BLaER1 treated with 17β-estradiol and CSF1 and Interleukin-3, amounts not matched to agents 10 nM and 100 nM (cell line): ENCODE measurements around the gene PIWIL4.

Source experiments
- H3K27ac ChIP-seq, 11 experiments: shearing (Covaris generic); formaldehyde crosslinking; 2 replicates each; pipeline ENCODE4 v1.8.1; 2022
- H3K27me3 ChIP-seq, 11 experiments: shearing (Covaris generic); formaldehyde crosslinking; 2 replicates each; pipeline ENCODE4 v1.8.1; 2022
- H3K36me3 ChIP-seq, 11 experiments: shearing (Covaris generic); formaldehyde crosslinking; 2 replicates each; pipeline ENCODE4 v1.8.1; 2022
- H3K4me1 ChIP-seq, 10 experiments: shearing (Covaris generic); formaldehyde crosslinking; 2 replicates each; pipeline ENCODE4 v1.8.1; 2022
- H3K4me2 ChIP-seq, 11 experiments: shearing (Covaris generic); formaldehyde crosslinking; 2 replicates each; pipeline ENCODE4 v1.8.1; 2022
- H3K4me3 ChIP-seq, 10 experiments: shearing (Covaris generic); formaldehyde crosslinking; 2 replicates each; pipeline ENCODE4 v1.8.1; 2022
- H3K9ac ChIP-seq, 11 experiments: shearing (Covaris generic); formaldehyde crosslinking; 2 replicates each; pipeline ENCODE4 v1.8.1; 2022
- H3K9me3 ChIP-seq, 11 experiments: shearing (Covaris generic); formaldehyde crosslinking; replicated peaks in 1 of 11; 2 replicates each; pipeline ENCODE4 v1.8.1; 2022
- H4K20me1 ChIP-seq, 11 experiments: shearing (Covaris generic); formaldehyde crosslinking; 2 replicates each; pipeline ENCODE4 v1.8.1; 2022
- Cebpa-rat ChIP-seq, 11 experiments: shearing (Covaris generic); IDR thresholded peaks; 2 replicates each; pipeline ENCODE4 v1.8.1; 2022

The PIWIL4 gene

DNA sequence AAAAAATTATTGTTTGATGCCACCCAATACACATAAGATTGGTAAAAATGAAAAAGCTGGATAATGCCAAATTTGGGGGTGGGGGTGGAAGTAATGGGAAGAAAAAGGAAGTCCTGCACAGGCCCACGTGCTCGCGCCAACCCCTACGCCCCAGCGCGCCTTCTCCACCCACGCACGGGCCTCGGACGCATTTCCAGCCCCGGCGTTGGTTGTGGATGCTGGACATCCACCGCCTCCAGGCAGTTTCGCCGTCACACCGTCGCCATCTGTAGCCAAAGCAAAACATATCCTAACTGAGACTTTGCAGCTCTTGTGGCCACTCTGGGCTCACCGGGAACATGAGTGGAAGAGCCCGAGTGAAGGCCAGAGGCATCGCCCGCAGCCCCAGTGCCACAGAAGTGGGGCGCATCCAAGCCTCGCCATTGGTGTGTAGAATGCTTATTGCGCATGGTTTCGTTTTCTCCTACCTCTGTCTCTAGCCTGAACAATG lies at the start of gene PIWIL4:
Gene PIWIL4, plus strand, starts transcription at position 188 of the 490 bp plus-strand sequence. Its CDS starts 151 bp downstream, at position 339.
- Histone ChIP-seq H3K9me3 (peaks cover 0 to 19% (median 4%) of the 10 kb centered on the region in 11 experiments; a peak in 9 of 22 replicates), H3K4me1 (peaks cover 0 to 15% (median 6%) of the 10 kb centered on the region in 10 experiments; a peak in 10 of 20 replicates), H3K27me3 (no peaks in the 10 kb centered on the region), H4K20me1 (no peaks in the 10 kb centered on the region), H3K9ac (no peak within 1 kb of the TSS), H3K4me3 (no peak within 1 kb of the TSS), H3K4me2 (no peak within 1 kb of the TSS), H3K36me3 (no peaks in the 10 kb centered on the region), H3K27ac (no peak within 1 kb of the TSS)
- no peak for TF ChIP-seq Cebpa-rat (IDR thresholded peaks at IDR 0.05)

DNA sequence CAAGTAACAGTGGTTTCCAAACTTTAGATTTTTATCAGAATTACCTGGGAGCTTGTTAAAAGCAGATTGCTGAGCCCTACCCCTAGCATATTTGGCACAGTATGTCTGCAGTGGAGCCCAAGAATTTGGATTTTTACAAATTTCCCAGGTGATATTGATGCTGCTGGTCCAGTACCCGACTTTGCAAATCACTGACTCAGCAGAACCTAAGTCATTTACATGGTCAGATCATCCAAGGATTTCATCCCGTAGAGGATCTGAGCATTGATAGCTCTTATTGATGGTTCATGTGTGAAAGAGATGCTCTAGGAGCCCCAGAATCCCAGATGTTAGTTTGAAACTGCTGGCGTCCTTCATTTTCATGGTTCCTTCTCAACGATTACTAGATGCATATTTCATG lies 48.9 kb upstream of the PIWIL4 start:
- TF ChIP-seq Cebpa-rat (IDR thresholded peaks at IDR 0.05): no peak
- no peaks in the 10 kb centered on the region for H4K20me1 ChIP-seq
- no peak overlapping the region for H3K4me3 ChIP-seq
- H3K4me2 ChIP-seq: no peak overlapping the region
- no peaks in the 10 kb centered on the region for H3K9me3 ChIP-seq
- no peaks in the 10 kb centered on the region for H3K36me3 ChIP-seq
- H3K27me3 ChIP-seq: peaks cover 0 to 5% (median 2%) of the 10 kb centered on the region in 11 experiments; a peak in 6 of 22 replicates
- H3K27ac ChIP-seq: no peak overlapping the region
- H3K4me1 ChIP-seq: peaks cover 0 to 7% (median 2%) of the 10 kb centered on the region in 10 experiments; a peak in 12 of 20 replicates
- H3K9ac ChIP-seq: no peak overlapping the region

DNA sequence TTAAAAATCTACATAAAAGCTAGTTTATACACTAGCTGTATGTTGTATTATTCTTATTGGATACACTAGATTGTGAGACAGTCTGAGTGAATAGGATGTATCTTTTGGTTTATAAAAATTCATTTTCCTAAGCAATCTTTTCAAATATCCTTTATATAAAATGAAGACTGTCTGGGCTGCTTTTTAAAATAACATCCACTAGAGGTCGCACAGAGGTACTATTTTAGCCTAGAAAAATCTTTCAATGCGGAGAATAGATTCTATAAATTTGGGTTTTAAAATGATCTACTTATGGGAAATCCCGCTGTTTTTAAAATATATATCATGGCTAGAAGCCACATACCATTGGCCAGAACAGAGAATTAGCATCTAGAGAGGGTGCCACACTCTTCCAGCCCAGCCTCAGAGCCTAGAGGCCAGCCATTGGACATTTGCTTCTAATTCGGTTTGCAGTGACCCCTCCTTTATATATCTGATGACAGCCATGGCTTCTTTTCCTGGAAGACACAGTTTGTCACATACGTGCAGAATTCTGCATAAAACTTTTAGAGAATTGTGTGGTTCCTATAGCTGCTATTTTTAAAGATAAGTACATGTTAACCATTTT lies 47.6 kb upstream of the PIWIL4 start:
- TF ChIP-seq Cebpa-rat (IDR thresholded peaks at IDR 0.05): no peak
- Histone ChIP-seq H3K27ac (no peak overlapping the region), H3K4me3 (no peak overlapping the region), H3K9me3 (no peaks in the 10 kb centered on the region), H3K36me3 (no peaks in the 10 kb centered on the region), H3K27me3 (no peaks in the 10 kb centered on the region), H3K4me2 (peak overlapping the region in 3 of 11 experiments; percentile 23 to 51 (median 36); a peak in 4 of 22 replicates), H3K4me1 (peaks cover 0 to 7% (median 0%) of the 10 kb centered on the region in 10 experiments; a peak in 4 of 20 replicates), H4K20me1 (no peaks in the 10 kb centered on the region), H3K9ac (no peak overlapping the region)

DNA sequence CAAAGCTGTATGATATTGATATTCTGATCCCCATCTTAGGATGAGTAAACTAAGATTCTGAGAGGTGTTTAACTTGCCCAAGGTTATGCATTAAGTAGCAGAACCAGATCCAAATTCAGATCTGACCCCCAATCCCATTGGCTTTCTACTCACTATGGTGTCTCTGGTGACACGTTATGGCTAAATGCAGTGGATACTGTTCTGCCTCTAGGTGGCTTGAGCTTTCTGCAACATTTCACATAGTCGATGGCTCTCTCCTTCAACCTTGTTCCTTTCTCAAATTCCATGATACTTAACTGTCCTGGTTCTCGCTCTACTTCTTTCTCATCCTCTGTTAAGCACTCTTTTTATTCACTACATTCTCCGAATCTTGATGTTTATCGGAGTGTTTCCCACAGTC lies 45.5 kb upstream of the PIWIL4 start:
- H3K27me3 ChIP-seq: no peaks in the 10 kb centered on the region
- no peak overlapping the region for H3K9ac ChIP-seq
- peaks cover 0 to 18% (median 5%) of the 10 kb centered on the region in 10 experiments; a peak in 9 of 20 replicates for H3K4me1 ChIP-seq
- H3K9me3 ChIP-seq: no peaks in the 10 kb centered on the region
- H4K20me1 ChIP-seq: no peaks in the 10 kb centered on the region
- no peaks in the 10 kb centered on the region for H3K36me3 ChIP-seq
- no peak overlapping the region for H3K4me2 ChIP-seq
- TF ChIP-seq Cebpa-rat (IDR thresholded peaks at IDR 0.05): no peak
- no peak overlapping the region for H3K4me3 ChIP-seq
- no peak overlapping the region for H3K27ac ChIP-seq

DNA sequence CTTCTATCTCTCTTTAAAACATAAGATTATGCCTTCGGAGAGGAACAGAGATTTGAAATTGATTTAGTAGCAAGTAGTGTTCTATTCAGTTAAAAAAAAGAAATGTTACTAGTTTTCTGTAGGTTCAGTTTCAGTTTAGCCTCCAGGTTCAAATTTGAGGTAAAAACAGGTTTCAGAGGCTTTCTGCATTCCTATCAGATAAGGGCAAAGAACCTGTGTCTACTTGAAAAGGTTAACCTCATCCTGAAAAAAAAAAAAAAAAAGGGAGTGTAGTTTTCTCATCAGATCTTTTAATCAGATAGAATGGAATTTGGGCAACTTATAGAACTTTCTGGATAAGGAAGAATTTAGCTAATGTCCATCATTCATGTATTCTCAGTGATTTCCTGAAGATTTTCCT lies 42.8 kb upstream of the PIWIL4 start:
- Histone ChIP-seq H3K36me3 (no peaks in the 10 kb centered on the region), H3K9ac (no peak overlapping the region), H4K20me1 (no peaks in the 10 kb centered on the region), H3K4me3 (no peak overlapping the region), H3K9me3 (no peaks in the 10 kb centered on the region), H3K4me2 (no peak overlapping the region), H3K27me3 (no peaks in the 10 kb centered on the region), H3K4me1 (peaks cover 0 to 23% (median 5%) of the 10 kb centered on the region in 10 experiments; a peak in 9 of 20 replicates), H3K27ac (no peak overlapping the region)
- TF ChIP-seq Cebpa-rat (IDR thresholded peaks at IDR 0.05): no peak

DNA sequence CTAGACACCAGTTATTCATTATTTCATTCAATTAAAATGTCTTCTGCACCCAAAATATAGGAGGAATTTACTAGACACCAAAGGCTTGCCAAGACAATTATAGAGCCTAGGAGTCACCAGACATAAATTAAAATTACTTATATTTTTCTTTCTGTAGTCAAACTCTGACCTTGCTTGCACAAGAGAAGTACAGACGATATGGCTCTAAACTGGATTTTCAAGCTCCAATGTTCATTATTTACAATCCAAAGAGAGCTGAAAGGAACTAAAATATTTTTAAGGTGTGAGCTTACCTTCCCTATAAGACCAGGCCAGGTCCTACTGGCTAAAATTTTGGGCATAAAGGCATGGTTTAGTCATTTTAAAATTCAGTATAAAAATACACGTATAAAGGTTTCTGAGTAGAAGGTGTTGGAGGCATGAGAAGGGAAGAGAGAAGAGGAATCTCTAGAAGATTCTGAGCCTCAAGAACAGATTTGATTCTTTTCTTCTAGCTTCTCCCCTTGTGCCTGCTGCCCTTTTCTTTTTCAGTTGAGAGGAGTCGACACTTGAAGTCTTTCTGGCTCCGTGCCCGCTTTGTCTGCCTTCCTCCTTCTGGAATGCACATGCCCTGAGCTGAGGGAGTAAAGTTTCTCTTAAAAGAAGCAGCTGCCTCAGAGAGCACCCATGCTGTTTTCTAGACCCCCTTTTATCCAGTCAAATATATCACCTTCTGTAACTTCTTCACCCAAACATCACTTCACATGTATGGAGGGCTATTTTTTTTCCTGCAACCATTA lies 41.4 kb upstream of the PIWIL4 start:
- Histone ChIP-seq H4K20me1 (no peaks in the 10 kb centered on the region), H3K27me3 (no peaks in the 10 kb centered on the region), H3K27ac (no peak overlapping the region), H3K4me3 (no peak overlapping the region), H3K9me3 (no peaks in the 10 kb centered on the region), H3K36me3 (no peaks in the 10 kb centered on the region), H3K4me1 (peaks cover 0 to 17% (median 5%) of the 10 kb centered on the region in 10 experiments; a peak in 9 of 20 replicates), H3K4me2 (peak overlapping the region in 4 of 11 experiments; percentile 42 to 48 (median 45); a peak in 5 of 22 replicates), H3K9ac (no peak overlapping the region)
- TF ChIP-seq Cebpa-rat (IDR thresholded peaks at IDR 0.05): no peak

DNA sequence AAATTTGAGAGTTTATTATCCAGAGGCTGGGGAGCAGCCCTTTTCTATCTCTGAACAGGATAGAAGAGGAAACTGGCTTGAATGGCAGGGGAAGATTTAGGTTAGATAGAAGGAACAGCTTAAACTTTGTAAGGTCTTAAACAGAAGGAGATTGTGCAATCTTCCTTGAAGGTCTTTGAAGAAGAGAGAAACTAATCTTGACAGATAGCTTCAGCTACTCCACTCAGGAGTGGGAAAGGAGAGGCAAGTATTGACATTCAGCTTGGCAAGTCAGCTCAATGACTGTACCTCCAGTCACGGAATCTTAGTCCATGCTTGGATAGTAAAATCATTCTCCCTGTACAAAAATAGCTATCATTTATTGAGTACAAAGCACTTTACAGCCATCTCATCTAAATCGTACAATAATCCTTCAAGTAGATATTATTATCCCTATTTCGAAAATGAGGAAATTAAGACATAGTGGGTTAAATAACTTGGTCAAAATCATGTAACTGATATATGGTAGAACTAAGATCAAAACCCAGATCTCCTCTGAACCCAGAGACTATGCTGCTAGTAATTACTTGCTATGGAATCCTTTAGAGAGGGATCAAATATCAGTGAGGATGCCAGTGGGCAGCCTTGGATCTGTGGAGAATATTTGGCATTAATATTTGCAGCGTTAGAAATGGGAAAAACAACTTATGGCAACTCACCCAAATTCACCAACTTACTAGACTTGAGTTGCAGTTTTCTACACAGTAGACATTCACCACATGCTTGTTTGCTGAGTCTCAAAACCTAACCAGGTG lies 40.3 kb upstream of the PIWIL4 start:
- no peak overlapping the region for H3K27ac ChIP-seq
- H3K36me3 ChIP-seq: no peaks in the 10 kb centered on the region
- H3K9me3 ChIP-seq: no peaks in the 10 kb centered on the region
- TF ChIP-seq Cebpa-rat (IDR thresholded peaks at IDR 0.05): peak in 9 of 11 experiments; percentile 17 to 73 (median 44); a peak in 9 of 22 replicates
- H3K4me1 ChIP-seq: peaks cover 0 to 17% (median 5%) of the 10 kb centered on the region in 10 experiments; a peak in 9 of 20 replicates
- H3K4me2 ChIP-seq: peak overlapping the region in 5 of 11 experiments; percentile 12 to 48 (median 44); a peak in 9 of 22 replicates
- H3K9ac ChIP-seq: no peak overlapping the region
- no peaks in the 10 kb centered on the region for H4K20me1 ChIP-seq
- no peaks in the 10 kb centered on the region for H3K27me3 ChIP-seq
- H3K4me3 ChIP-seq: no peak overlapping the region

DNA sequence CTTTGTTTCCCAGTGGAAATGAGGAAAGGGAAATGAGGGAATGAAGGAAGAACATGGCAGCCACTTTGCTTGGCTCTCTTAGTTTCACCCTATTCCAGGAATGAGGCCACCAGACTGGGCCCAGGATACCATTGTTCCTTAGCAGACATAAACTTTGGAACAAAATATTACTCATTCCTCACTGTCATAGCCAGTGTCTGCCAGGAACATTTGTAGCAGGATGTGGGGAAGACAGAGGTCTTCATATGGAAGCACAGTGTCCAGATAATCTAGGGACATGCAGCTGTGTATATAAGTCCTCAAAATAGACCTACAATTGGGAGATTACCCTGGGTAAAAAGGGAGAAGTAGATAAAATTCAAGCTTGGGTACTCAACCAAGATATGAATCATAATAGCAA lies 38.6 kb upstream of the PIWIL4 start:
- no peak for TF ChIP-seq Cebpa-rat (IDR thresholded peaks at IDR 0.05)
- H3K4me3 ChIP-seq: no peak overlapping the region
- no peaks in the 10 kb centered on the region for H3K36me3 ChIP-seq
- H3K27ac ChIP-seq: no peak overlapping the region
- no peaks in the 10 kb centered on the region for H4K20me1 ChIP-seq
- H3K9me3 ChIP-seq: no peaks in the 10 kb centered on the region
- H3K9ac ChIP-seq: no peak overlapping the region
- no peak overlapping the region for H3K4me2 ChIP-seq
- no peaks in the 10 kb centered on the region for H3K27me3 ChIP-seq
- H3K4me1 ChIP-seq: peaks cover 0 to 23% (median 8%) of the 10 kb centered on the region in 10 experiments; a peak in 13 of 20 replicates

DNA sequence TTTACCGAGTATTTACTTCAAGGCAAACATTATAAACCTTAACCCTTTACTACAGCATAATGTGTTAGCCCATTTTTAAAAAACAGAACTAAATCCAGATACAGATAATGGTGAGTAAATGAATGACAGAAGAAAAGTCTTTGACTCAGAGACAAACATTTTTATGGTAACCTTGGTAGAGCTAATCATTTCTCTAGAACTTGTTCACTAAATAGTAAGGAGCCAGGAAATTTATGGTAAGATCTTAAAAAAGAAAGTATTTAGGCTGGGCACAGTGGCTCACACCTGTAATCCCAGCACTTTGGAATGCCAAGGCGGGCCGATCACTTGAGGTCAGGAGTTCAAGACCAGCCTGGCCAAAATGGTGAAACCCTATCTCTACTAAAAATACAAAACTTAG lies 35.0 kb upstream of the PIWIL4 start:
- no peak overlapping the region for H3K27ac ChIP-seq
- H3K9ac ChIP-seq: no peak overlapping the region
- peaks cover 5 to 34% (median 18%) of the 10 kb centered on the region in 10 experiments; a peak in 18 of 20 replicates for H3K4me1 ChIP-seq
- no peaks in the 10 kb centered on the region for H4K20me1 ChIP-seq
- no peaks in the 10 kb centered on the region for H3K9me3 ChIP-seq
- no peak for TF ChIP-seq Cebpa-rat (IDR thresholded peaks at IDR 0.05)
- no peaks in the 10 kb centered on the region for H3K27me3 ChIP-seq
- no peak overlapping the region for H3K4me3 ChIP-seq
- H3K36me3 ChIP-seq: no peaks in the 10 kb centered on the region
- no peak overlapping the region for H3K4me2 ChIP-seq
